Uterus (tissue), 4 donors: ENCODE measurements around the gene SHC1. TPM values are rescaled to one million over a fixed set of nuclear protein-coding genes. Genes with fewer than 3 reads are reported as not detected.
A peak's percentile ranks its signal among the peaks of the same experiment; 100 is the strongest.

Source experiments
- DNase-seq, 2 donors: peaks; one replicate each; pipeline ENCODE4 v3.0.0-alpha.2; 2019 to 2020
- H3K27ac ChIP-seq, 2 donors: fragments of 200-600 bp; sonication (generic); 1 replicate in 1 of 2; 2 replicates in 1 of 2; pipeline ENCODE4 v1.5.1; 2016 to 2018
- H3K27me3 ChIP-seq, 2 donors: fragments of 200-600 bp; sonication (generic); one replicate each; pipeline ENCODE4 v1.5.1; 2018 to 2019; ENCODE audit warnings: control low read depth in 1 of 2
- H3K36me3 ChIP-seq, 2 donors: fragments of 200-600 bp; sonication (generic); one replicate each; pipeline ENCODE4 v1.5.1; 2019; ENCODE audit warnings: control low read depth in 1 of 2
- H3K4me1 ChIP-seq, 2 donors: fragments of 200-600 bp; sonication (generic); one replicate each; pipeline ENCODE4 v1.5.1; 2018 to 2019; ENCODE audit warnings: control low read depth in 1 of 2
- H3K4me3 ChIP-seq, 2 donors: fragments of 200-600 bp; sonication (generic); 1 replicate in 1 of 2; 2 replicates in 1 of 2; pipeline ENCODE4 v1.5.1; 2018 to 2019; ENCODE audit warnings: mild to moderate bottlenecking in 1 of 2
- H3K9me3 ChIP-seq, 2 donors: fragments of 200-600 bp; sonication (generic); one replicate each; pipeline ENCODE4 v1.5.1; 2019; ENCODE audit warnings: control low read depth in 1 of 2
- CTCF ChIP-seq, 4 experiments: fragments of 200-600 bp in 2 of 4; fragments of 450-650 bp in 2 of 4; sonication (generic) in 2 of 4; IDR thresholded peaks; one replicate each; pipeline ENCODE4 v1.5.1; 2016 to 2019; ENCODE audit warnings: antibody characterized with exemption in 4 of 4, mild to moderate bottlenecking in 2 of 4, moderate library complexity in 1 of 4
- POLR2A ChIP-seq, 2 donors: fragments of 450-650 bp; IDR thresholded peaks; one replicate each; pipeline ENCODE4 v1.6.1; 2016; ENCODE audit warnings: antibody characterized with exemption in 2 of 2, mild to moderate bottlenecking in 1 of 2, moderate library complexity in 1 of 2
- intact Hi-C: fragments of 100-400 bp; cut with DNase I; formaldehyde crosslinking; loops from one replicate; pipeline ENCODE4 v1.15.1; 2023; ENCODE audit warnings: low total_unique reads
- total RNA-seq, 4 donors: library from RNA; depleted of rRNA in 3 of 4; stranded (reverse); fragments of >200 nt in 3 of 4; gene quantifications; one replicate each; pipeline versions ENCODE4 v1.1.0 to v1.2.4, GENCODE V29; 2014 to 2023
- donor health status: DM: yes; HTN: yes; CAD: no.

SHC1 gene
- 100 to 1,000 TPM in 2 of 4 donors, 10 to 100 TPM in 2; 93.5 to 149 (median 101) TPM for total RNA-seq

- Histone ChIP-seq H3K27ac (peak within 1 kb of the TSS; percentile 99), H3K27me3 (no peaks in the 10 kb centered on the region), H3K4me3 (peak within 1 kb of the TSS; percentile 30 to 37), H3K4me1 (peaks cover 3 to 8% of the 10 kb centered on the region in 2 donors), H3K36me3 (no peaks in the 10 kb centered on the region), H3K9me3 (no peaks in the 10 kb centered on the region)
- peak; percentile 93 to 96 for TF ChIP-seq POLR2A (IDR thresholded peaks at IDR 0.05)
- no peak for TF ChIP-seq CTCF (IDR thresholded peaks at IDR 0.05)
- intact Hi-C loops = no loop called here
- peak; percentile 96 to 97 for DNase-seq
These were observed at the start of gene SHC1 for GRCh38 chr1:154970631-154971340. Gene SHC1 (minus strand): TSS chr1:154970747. CDS start chr1:154970526, 221 bp downstream.

- Histone ChIP-seq H3K4me3 (no peak overlapping the region), H3K4me1 (peaks cover 0 to 10% of the 10 kb centered on the region in 2 donors), H3K36me3 (no peaks in the 10 kb centered on the region), H3K27ac (no peak overlapping the region), H3K27me3 (no peaks in the 10 kb centered on the region), H3K9me3 (no peaks in the 10 kb centered on the region)
- intact Hi-C loops = no loop called here
- no peak for TF ChIP-seq CTCF (IDR thresholded peaks at IDR 0.05)
- no peak for TF ChIP-seq POLR2A (IDR thresholded peaks at IDR 0.05)
- DNase-seq = no peak
These were observed 49.1 kb upstream of the SHC1 start for GRCh38 chr1:155019377-155020245.

GRCh38 chr1:155018617-155019348, 48.2 kb upstream of the SHC1 start:
- Histone ChIP-seq H3K9me3 (no peaks in the 10 kb centered on the region), H3K27me3 (no peaks in the 10 kb centered on the region), H3K36me3 (no peaks in the 10 kb centered on the region), H3K27ac (peak overlapping the region in 1 of 2 donors; percentile 94), H3K4me3 (no peak overlapping the region), H3K4me1 (peaks cover 0 to 10% of the 10 kb centered on the region in 2 donors)
- no peak for DNase-seq
- TF ChIP-seq CTCF (IDR thresholded peaks at IDR 0.05) = no peak
- no peak for TF ChIP-seq POLR2A (IDR thresholded peaks at IDR 0.05)
- intact Hi-C loops = no loop called here

- DNase-seq = no peak
- Histone ChIP-seq H3K27ac (peak overlapping the region; percentile 89 to 94), H3K36me3 (no peaks in the 10 kb centered on the region), H3K9me3 (no peaks in the 10 kb centered on the region), H3K27me3 (no peaks in the 10 kb centered on the region), H3K4me1 (peaks cover 0 to 10% of the 10 kb centered on the region in 2 donors), H3K4me3 (peak overlapping the region; percentile 41 to 47)
- intact Hi-C loops = no loop called here
- TF ChIP-seq POLR2A (IDR thresholded peaks at IDR 0.05) (no peak), CTCF (IDR thresholded peaks at IDR 0.05) (no peak)
These were observed 47.4 kb upstream of the SHC1 start for GRCh38 chr1:155017946-155018316.
